Hepatocyte (in vitro differentiated cells): ENCODE results near the gene DNAJB7. TPM values are rescaled to one million over a fixed set of nuclear protein-coding genes. Genes with fewer than 3 reads are reported as not detected.

Experiments
- DNase-seq: peaks from one replicate; pipeline ENCODE4 v3.0.0-alpha.2; 2016; ENCODE audit warnings: low spot score
- H2AFZ ChIP-seq: fragments of 200-600 bp; sonication (generic); 2 replicates; pipeline ENCODE4 v1.6.0; 2016; ENCODE audit warnings: antibody characterized with exemption, mild to moderate bottlenecking
- H3K27ac ChIP-seq: fragments of 200-600 bp; sonication (generic); 2 replicates; pipeline ENCODE4 v1.5.1; 2016; ENCODE audit warnings: mild to moderate bottlenecking
- H3K27me3 ChIP-seq: fragments of 200-600 bp; sonication (generic); 2 replicates; pipeline ENCODE4 v1.6.1; 2016
- H3K36me3 ChIP-seq: fragments of 200-600 bp; sonication (generic); replicated peaks from 2 replicates; pipeline ENCODE4 v1.5.1; 2016; ENCODE audit warnings: low read depth; ENCODE audit not compliant: insufficient read depth
- H3K4me1 ChIP-seq: fragments of 200-600 bp; sonication (generic); 2 replicates; pipeline ENCODE4 v1.5.1; 2016; ENCODE audit warnings: mild to moderate bottlenecking, moderate library complexity; ENCODE audit not compliant: insufficient read depth
- H3K4me2 ChIP-seq: fragments of 200-600 bp; sonication (generic); 2 replicates; pipeline ENCODE4 v1.6.0; 2016
- H3K4me3 ChIP-seq: fragments of 200-600 bp; sonication (generic); 2 replicates; pipeline ENCODE4 v1.5.1; 2016; ENCODE audit warnings: mild to moderate bottlenecking
- H3K79me2 ChIP-seq: fragments of 200-600 bp; sonication (generic); 2 replicates; pipeline ENCODE4 v1.6.0; 2017; ENCODE audit warnings: mild to moderate bottlenecking
- H3K9me2 ChIP-seq: fragments of 200-600 bp; sonication (generic); replicated peaks from 2 replicates; pipeline ENCODE4 v1.6.0; 2017; ENCODE audit warnings: mild to moderate bottlenecking; ENCODE audit not compliant: insufficient read depth
- H3K9me3 ChIP-seq: fragments of 200-600 bp; sonication (generic); 2 replicates; pipeline ENCODE4 v1.5.1; 2016; ENCODE audit warnings: low read depth, mild to moderate bottlenecking
- H4K20me1 ChIP-seq: fragments of 200-600 bp; sonication (generic); 2 replicates; pipeline ENCODE4 v1.6.0; 2016; ENCODE audit warnings: mild to moderate bottlenecking; ENCODE audit not compliant: insufficient read depth, poor library complexity, severe bottlenecking
- CTCF ChIP-seq: fragments of 200-600 bp; sonication (generic); IDR thresholded peaks from 2 replicates; pipeline ENCODE4 v1.5.1; 2016; ENCODE audit warnings: antibody characterized with exemption, mild to moderate bottlenecking; ENCODE audit not compliant: poor library complexity
- EZH2 ChIP-seq: fragments of 200-600 bp; sonication (generic); IDR thresholded peaks from 2 replicates; pipeline ENCODE4 v1.6.1; 2016; ENCODE audit warnings: antibody characterized with exemption, mild to moderate bottlenecking, borderline replicate concordance
- EZH2phosphoT487 ChIP-seq: fragments of 200-600 bp; sonication (generic); IDR thresholded peaks from one replicate; pipeline ENCODE4 v1.6.1; 2018; ENCODE audit warnings: antibody characterized with exemption, mild to moderate bottlenecking, low read depth, moderate library complexity; ENCODE audit not compliant: unreplicated experiment, severe bottlenecking
- WGBS: methylation state at CpG from one replicate; pipeline ENCODE4 v1.1.6; 2016; ENCODE audit warnings: low lambda C conversion rate; ENCODE audit errors: missing lambda C conversion rate; 5-methylcytosine and 5-hydroxymethylcytosine counted together
- polyA plus RNA-seq: library from polyadenylated mRNA; unstranded; fragments of >200 nt; fragmentation: Nextera tagmentation; extraction: Ambion mirVana; gene quantifications from 2 replicates; pipeline ENCODE4 v1.2.1, GENCODE V29; 2016
- total RNA-seq: library from RNA; depleted of rRNA; stranded (reverse); fragments of >200 nt; gene quantifications from 2 replicates; pipeline ENCODE4 v1.2.3, GENCODE V29; 2014

DNAJB7 gene
- total and polyA plus RNA-seq, 2 experiments from 2014 or later, result 0.66 TPM; not detected in 1

- no peaks in the 10 kb centered on the region for H3K9me2 ChIP-seq
- H2AFZ ChIP-seq, result peak within 1 kb of the TSS; percentile 100
- no peaks in the 10 kb centered on the region for H3K9me3 ChIP-seq
- H3K4me3 ChIP-seq, result peak within 1 kb of the TSS; percentile 100
- H3K4me2 ChIP-seq, result peak within 1 kb of the TSS; percentile 91
- H3K79me2 ChIP-seq, result peaks cover 44% of the 10 kb centered on the region
- H3K36me3 ChIP-seq, result peaks cover 3% of the 10 kb centered on the region
- peaks cover under 1% of the 10 kb centered on the region for H4K20me1 ChIP-seq
- peak; percentile 95 for DNase-seq
- peaks cover 6% of the 10 kb centered on the region for H3K4me1 ChIP-seq
- peak within 1 kb of the TSS; percentile 90 for H3K27ac ChIP-seq
- TF ChIP-seq EZH2phosphoT487, result no peak
- peak; percentile 47 for TF ChIP-seq CTCF
- TF ChIP-seq EZH2, result no peak
- 2% methylated on average over 45 of the region's 61 CpGs for WGBS
- no peaks in the 10 kb centered on the region for H3K27me3 ChIP-seq
These were observed 42.9 kb downstream of the DNAJB7 start, which contains the start of gene SLC25A17 for GRCh38 chr22:40818747-40819598. Gene SLC25A17, minus strand, starts transcription at chr22:40819346. Its CDS starts 98 bp downstream, at chr22:40819248.

GRCh38 chr22:40818192-40818746 lies 43.6 kb downstream of the DNAJB7 start:
- H3K79me2 ChIP-seq, result peaks cover 51% of the 10 kb centered on the region
- peak overlapping the region; percentile 90 for H3K27ac ChIP-seq
- peaks cover 3% of the 10 kb centered on the region for H4K20me1 ChIP-seq

DNA sequence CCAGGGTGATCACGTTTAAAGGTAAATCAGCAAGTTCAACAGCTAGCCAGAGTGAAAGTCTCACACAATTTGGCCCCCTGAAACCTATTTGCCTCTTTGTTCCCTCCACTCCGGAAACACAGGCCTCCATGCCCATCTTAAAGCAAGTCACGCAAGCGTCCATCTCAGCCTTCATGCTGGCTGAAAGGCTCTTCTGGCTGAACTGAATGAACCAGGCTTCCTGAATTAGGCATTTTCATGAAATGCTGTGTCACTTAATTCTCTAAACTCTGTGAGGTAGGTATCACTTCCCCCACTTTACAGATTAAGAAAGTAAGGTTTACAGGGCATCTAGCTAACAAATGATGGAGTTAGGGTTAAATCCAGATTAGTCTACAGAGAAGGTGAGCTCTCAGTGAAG lies 44.2 kb downstream of the DNAJB7 start:
- Histone ChIP-seq H3K4me1 (peaks cover 6% of the 10 kb centered on the region), H3K4me2 (peak overlapping the region; percentile 91), H3K27me3 (no peaks in the 10 kb centered on the region), H3K9me2 (no peaks in the 10 kb centered on the region), H2AFZ (no peak overlapping the region), H3K9me3 (no peaks in the 10 kb centered on the region), H4K20me1 (peaks cover 3% of the 10 kb centered on the region), H3K79me2 (peaks cover 53% of the 10 kb centered on the region), H3K27ac (no peak overlapping the region), H3K36me3 (peaks cover 4% of the 10 kb centered on the region), H3K4me3 (no peak overlapping the region)
- TF ChIP-seq EZH2 (no peak), EZH2phosphoT487 (no peak), CTCF (no peak)
- 94% methylated on average over 4 of the region's 4 CpGs for WGBS
- DNase-seq, result no peak

More at GRCh38 chr22:40818192-40818746, 43.6 kb downstream of the DNAJB7 start:
- Histone ChIP-seq H3K4me3 (peak overlapping the region; percentile 100), H3K27me3 (no peaks in the 10 kb centered on the region), H3K36me3 (peaks cover 4% of the 10 kb centered on the region), H3K4me1 (peaks cover 6% of the 10 kb centered on the region), H3K9me3 (no peaks in the 10 kb centered on the region), H3K4me2 (peak overlapping the region; percentile 91), H3K9me2 (no peaks in the 10 kb centered on the region), H2AFZ (peak overlapping the region; percentile 100)
- no peak for TF ChIP-seq EZH2
- TF ChIP-seq CTCF, result no peak
- no peak for TF ChIP-seq EZH2phosphoT487
- no peak for DNase-seq
- 46% methylated on average over 14 of the region's 14 CpGs for WGBS
